Erythroblast (primary cell): ENCODE data around the gene ASB14.

Experiments used
- GATA1 ChIP-seq: IDR thresholded peaks from 2 replicates; pipeline ENCODE4 v1.6.1; 2011; ENCODE audit warnings: low read depth, mild to moderate bottlenecking, control low read depth, low read length, moderate library complexity
- POLR2A ChIP-seq: IDR thresholded peaks from 2 replicates; pipeline ENCODE4 v1.6.1; 2011; ENCODE audit warnings: mild to moderate bottlenecking, low read length

- TF ChIP-seq POLR2A: no peak
- no peak for TF ChIP-seq GATA1
Measured at GRCh38 chr3:57226176-57226575, 66.3 kb downstream of the ASB14 start.
